ENCODE measurements around the gene CYB5R2.

The CYB5R2 gene

GRCh38 chr11:7628660-7629059 lies 44.6 kb downstream of the CYB5R2 start:
- no peak overlapping the region for H3K4me3 ChIP-seq (ENCODE audit: control insufficient read depth, low read depth, low read length)
- no peak for TF ChIP-seq CTCF (IDR thresholded peaks at IDR 0.05; ENCODE audit: control insufficient read depth, insufficient read depth, low read depth, low read length, missing control alignments)
- no peak for DNase-seq (ENCODE audit: low read depth)

GRCh38 chr11:7622721-7623120 lies 50.6 kb downstream of the CYB5R2 start:
- H3K4me3 ChIP-seq (ENCODE audit: control insufficient read depth, low read depth, low read length), result no peak overlapping the region
- TF ChIP-seq CTCF (IDR thresholded peaks at IDR 0.05; ENCODE audit: control insufficient read depth, insufficient read depth, low read depth, low read length, missing control alignments), result no peak
- no peak for DNase-seq (ENCODE audit: low read depth)

- H3K4me3 ChIP-seq (ENCODE audit: control insufficient read depth, low read depth, low read length), result no peak overlapping the region
- no peak for TF ChIP-seq CTCF (IDR thresholded peaks at IDR 0.05; ENCODE audit: control insufficient read depth, insufficient read depth, low read depth, low read length, missing control alignments)
- DNase-seq (ENCODE audit: low read depth), result no peak
Observed at GRCh38 chr11:7621554-7621953, 51.7 kb downstream of the CYB5R2 start.

- no peak for TF ChIP-seq CTCF (IDR thresholded peaks at IDR 0.05; ENCODE audit: control insufficient read depth, insufficient read depth, low read depth, low read length, missing control alignments)
- no peak overlapping the region for H3K4me3 ChIP-seq (ENCODE audit: control insufficient read depth, low read depth, low read length)
- DNase-seq (ENCODE audit: low read depth), result no peak
Observed at GRCh38 chr11:7621090-7621489, 52.2 kb downstream of the CYB5R2 start.

- TF ChIP-seq CTCF (IDR thresholded peaks at IDR 0.05; ENCODE audit: control insufficient read depth, insufficient read depth, low read depth, low read length, missing control alignments), result no peak
- H3K4me3 ChIP-seq (ENCODE audit: control insufficient read depth, low read depth, low read length), result no peak overlapping the region
- no peak for DNase-seq (ENCODE audit: low read depth)
Observed at GRCh38 chr11:7619322-7619721, 54.0 kb downstream of the CYB5R2 start.

- no peak for DNase-seq (ENCODE audit: low read depth)
- no peak overlapping the region for H3K4me3 ChIP-seq (ENCODE audit: control insufficient read depth, low read depth, low read length)
- TF ChIP-seq CTCF (IDR thresholded peaks at IDR 0.05; ENCODE audit: control insufficient read depth, insufficient read depth, low read depth, low read length, missing control alignments), result no peak
Observed at GRCh38 chr11:7617032-7617431, 56.3 kb downstream of the CYB5R2 start.

Data from AG09309 (cell line).